ENCODE results near the gene KANSL1. TPM values are rescaled to one million over a fixed set of nuclear protein-coding genes. Genes with fewer than 3 reads are reported as not detected.

Gene KANSL1
- total RNA-seq, 1 experiment from 2014 or later = 72.7 TPM

DNA sequence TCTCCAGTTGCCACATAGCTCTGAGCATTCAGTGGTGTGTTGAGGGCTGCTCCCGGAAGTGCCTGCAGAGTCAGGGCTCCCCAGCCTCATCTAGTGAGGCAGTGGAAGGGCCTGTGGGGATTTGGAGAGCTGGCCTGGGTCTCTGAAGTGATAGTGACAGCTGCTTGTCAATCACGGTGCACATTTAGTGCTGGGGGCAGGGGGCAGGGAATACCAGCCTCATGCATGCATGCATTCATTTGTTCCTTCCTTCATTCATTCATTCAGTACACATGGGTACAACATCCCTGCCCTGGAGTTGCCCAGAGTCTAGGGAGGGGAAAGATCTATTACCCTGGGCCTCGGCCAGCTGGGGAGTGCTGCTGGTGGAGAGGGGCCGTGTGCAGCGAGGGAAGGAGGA lies 205.5 kb downstream of the KANSL1 start:
- no peak overlapping the region for H3K4me3 Mint-ChIP-seq
- ATAC-seq = no peak
- ChIA-PET CTCF (interaction anchor here (1.0 to 2.0 kb wide), 2 partner anchors 14 to 16 kb away, joined by 3 to 11 read pairs; no protein-coding TSS in a partner anchor), POLR2A (no interaction called here)
- peaks cover 5% of the 10 kb centered on the region for H3K9me3 Mint-ChIP-seq
- TF ChIP-seq FOXJ3 (CRISPR knock-in tag; IDR thresholded peaks at IDR 0.05; ENCODE audit: borderline replicate concordance) (no peak), FOXP1 (CRISPR knock-in tag; IDR thresholded peaks at IDR 0.05; ENCODE audit: borderline replicate concordance) (no peak)
- TF ChIP-seq, protein P1, sequence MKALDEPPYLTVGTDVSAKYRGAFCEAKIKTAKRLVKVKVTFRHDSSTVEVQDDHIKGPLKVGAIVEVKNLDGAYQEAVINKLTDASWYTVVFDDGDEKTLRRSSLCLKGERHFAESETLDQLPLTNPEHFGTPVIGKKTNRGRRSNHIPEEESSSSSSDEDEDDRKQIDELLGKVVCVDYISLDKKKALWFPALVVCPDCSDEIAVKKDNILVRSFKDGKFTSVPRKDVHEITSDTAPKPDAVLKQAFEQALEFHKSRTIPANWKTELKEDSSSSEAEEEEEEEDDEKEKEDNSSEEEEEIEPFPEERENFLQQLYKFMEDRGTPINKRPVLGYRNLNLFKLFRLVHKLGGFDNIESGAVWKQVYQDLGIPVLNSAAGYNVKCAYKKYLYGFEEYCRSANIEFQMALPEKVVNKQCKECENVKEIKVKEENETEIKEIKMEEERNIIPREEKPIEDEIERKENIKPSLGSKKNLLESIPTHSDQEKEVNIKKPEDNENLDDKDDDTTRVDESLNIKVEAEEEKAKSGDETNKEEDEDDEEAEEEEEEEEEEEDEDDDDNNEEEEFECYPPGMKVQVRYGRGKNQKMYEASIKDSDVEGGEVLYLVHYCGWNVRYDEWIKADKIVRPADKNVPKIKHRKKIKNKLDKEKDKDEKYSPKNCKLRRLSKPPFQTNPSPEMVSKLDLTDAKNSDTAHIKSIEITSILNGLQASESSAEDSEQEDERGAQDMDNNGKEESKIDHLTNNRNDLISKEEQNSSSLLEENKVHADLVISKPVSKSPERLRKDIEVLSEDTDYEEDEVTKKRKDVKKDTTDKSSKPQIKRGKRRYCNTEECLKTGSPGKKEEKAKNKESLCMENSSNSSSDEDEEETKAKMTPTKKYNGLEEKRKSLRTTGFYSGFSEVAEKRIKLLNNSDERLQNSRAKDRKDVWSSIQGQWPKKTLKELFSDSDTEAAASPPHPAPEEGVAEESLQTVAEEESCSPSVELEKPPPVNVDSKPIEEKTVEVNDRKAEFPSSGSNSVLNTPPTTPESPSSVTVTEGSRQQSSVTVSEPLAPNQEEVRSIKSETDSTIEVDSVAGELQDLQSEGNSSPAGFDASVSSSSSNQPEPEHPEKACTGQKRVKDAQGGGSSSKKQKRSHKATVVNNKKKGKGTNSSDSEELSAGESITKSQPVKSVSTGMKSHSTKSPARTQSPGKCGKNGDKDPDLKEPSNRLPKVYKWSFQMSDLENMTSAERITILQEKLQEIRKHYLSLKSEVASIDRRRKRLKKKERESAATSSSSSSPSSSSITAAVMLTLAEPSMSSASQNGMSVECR (CRISPR knock-in tag; IDR thresholded peaks at IDR 0.05; ENCODE audit: borderline replicate concordance) = no peak
- no peaks in the 10 kb centered on the region for H3K36me3 Mint-ChIP-seq
- DNase-seq (ENCODE audit: low spot score) = no peak
- H3K27ac Mint-ChIP-seq = no peak overlapping the region
- 0 out of 2 replicates have a peak, but pooled peaks cover 2% of the 10 kb centered on the region for H3K27me3 Mint-ChIP-seq (ENCODE audit: low read depth)
- 0 out of 2 replicates have a peak, but pooled peaks cover 3% of the 10 kb centered on the region for H3K4me1 Mint-ChIP-seq

DNA sequence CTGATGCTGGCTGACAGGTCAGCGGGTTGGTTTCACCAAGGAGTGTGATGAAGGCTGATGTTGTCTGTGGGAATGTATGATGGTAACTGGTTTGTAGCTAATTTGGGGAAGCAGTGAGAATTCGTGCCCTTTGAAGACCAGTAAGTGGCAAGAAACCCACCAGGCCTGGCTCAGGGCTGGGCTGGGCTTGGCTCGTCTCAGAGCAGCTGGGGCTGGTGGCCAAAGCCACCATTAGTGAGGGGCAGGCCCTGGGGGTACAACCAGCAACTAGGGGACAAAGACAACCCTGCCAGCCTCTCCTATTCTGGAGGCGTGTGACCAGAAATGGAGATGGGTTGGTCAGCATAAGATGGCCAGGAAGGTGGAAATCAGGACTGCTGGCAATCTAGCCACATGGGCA lies 207.2 kb downstream of the KANSL1 start:
- 0 out of 2 replicates have a peak, but pooled peaks cover 2% of the 10 kb centered on the region for H3K27me3 Mint-ChIP-seq (ENCODE audit: low read depth)
- ATAC-seq (no peak), DNase-seq (ENCODE audit: low spot score) (no peak)
- CTCF ChIA-PET = interaction anchor here (0.8 kb wide), 1 partner anchor 15 kb away, joined by 4 read pairs; no protein-coding TSS in a partner anchor
- TF ChIP-seq, protein P2, sequence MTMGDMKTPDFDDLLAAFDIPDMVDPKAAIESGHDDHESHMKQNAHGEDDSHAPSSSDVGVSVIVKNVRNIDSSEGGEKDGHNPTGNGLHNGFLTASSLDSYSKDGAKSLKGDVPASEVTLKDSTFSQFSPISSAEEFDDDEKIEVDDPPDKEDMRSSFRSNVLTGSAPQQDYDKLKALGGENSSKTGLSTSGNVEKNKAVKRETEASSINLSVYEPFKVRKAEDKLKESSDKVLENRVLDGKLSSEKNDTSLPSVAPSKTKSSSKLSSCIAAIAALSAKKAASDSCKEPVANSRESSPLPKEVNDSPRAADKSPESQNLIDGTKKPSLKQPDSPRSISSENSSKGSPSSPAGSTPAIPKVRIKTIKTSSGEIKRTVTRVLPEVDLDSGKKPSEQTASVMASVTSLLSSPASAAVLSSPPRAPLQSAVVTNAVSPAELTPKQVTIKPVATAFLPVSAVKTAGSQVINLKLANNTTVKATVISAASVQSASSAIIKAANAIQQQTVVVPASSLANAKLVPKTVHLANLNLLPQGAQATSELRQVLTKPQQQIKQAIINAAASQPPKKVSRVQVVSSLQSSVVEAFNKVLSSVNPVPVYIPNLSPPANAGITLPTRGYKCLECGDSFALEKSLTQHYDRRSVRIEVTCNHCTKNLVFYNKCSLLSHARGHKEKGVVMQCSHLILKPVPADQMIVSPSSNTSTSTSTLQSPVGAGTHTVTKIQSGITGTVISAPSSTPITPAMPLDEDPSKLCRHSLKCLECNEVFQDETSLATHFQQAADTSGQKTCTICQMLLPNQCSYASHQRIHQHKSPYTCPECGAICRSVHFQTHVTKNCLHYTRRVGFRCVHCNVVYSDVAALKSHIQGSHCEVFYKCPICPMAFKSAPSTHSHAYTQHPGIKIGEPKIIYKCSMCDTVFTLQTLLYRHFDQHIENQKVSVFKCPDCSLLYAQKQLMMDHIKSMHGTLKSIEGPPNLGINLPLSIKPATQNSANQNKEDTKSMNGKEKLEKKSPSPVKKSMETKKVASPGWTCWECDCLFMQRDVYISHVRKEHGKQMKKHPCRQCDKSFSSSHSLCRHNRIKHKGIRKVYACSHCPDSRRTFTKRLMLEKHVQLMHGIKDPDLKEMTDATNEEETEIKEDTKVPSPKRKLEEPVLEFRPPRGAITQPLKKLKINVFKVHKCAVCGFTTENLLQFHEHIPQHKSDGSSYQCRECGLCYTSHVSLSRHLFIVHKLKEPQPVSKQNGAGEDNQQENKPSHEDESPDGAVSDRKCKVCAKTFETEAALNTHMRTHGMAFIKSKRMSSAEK (CRISPR knock-in tag; IDR thresholded peaks at IDR 0.05; ENCODE audit: borderline replicate concordance) = no peak
- TF ChIP-seq, protein P3, sequence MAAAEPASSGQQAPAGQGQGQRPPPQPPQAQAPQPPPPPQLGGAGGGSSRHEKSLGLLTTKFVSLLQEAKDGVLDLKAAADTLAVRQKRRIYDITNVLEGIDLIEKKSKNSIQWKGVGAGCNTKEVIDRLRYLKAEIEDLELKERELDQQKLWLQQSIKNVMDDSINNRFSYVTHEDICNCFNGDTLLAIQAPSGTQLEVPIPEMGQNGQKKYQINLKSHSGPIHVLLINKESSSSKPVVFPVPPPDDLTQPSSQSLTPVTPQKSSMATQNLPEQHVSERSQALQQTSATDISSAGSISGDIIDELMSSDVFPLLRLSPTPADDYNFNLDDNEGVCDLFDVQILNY (CRISPR knock-in tag; IDR thresholded peaks at IDR 0.05) = no peak
- TF ChIP-seq, protein P4, sequence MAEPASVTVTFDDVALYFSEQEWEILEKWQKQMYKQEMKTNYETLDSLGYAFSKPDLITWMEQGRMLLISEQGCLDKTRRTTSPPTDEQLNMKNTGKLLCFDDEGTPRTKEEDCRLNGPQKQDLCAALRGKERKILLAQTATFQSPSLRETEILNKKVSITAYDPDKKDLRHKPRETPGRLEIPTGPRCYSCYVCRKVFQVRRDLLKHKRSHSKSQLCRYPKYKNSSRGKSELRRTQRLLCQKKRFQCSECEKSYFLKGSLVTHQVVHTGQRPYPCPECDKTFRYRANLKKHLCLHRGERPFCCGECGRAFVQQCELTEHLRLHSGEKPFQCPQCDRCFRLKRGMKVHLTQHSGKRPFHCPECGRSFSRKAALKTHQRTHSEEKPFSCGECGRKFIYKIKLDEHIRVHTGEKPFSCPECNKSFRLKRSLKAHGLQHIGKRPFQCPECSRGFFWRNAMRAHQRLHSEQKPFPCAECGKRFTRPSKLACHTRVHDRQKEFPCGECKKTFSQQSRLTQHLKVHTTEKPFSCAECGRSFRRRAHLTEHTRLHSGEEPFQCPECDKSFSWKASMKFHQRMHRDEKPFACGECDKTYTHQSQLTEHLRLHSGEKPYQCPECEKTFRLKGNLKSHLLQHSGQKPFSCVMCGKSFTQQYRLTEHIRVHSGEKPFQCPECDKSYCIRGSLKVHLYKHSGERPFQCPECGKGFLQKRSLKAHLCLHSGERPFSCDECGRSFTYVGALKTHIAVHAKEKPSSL (CRISPR knock-in tag; conservative IDR thresholded peaks at IDR 0.05) = no peak
- no peak for TF ChIP-seq MYBL2 (CRISPR knock-in tag; IDR thresholded peaks at IDR 0.05)
- TF ChIP-seq, protein P5, sequence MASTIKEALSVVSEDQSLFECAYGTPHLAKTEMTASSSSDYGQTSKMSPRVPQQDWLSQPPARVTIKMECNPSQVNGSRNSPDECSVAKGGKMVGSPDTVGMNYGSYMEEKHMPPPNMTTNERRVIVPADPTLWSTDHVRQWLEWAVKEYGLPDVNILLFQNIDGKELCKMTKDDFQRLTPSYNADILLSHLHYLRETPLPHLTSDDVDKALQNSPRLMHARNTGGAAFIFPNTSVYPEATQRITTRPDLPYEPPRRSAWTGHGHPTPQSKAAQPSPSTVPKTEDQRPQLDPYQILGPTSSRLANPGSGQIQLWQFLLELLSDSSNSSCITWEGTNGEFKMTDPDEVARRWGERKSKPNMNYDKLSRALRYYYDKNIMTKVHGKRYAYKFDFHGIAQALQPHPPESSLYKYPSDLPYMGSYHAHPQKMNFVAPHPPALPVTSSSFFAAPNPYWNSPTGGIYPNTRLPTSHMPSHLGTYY (CRISPR knock-in tag; IDR thresholded peaks at IDR 0.05) = no peak
- no peak for TF ChIP-seq FOXJ3 (CRISPR knock-in tag; IDR thresholded peaks at IDR 0.05; ENCODE audit: borderline replicate concordance)
- TF ChIP-seq RELA (CRISPR knock-in tag; IDR thresholded peaks at IDR 0.05; ENCODE audit: borderline replicate concordance) = no peak
- no peak for TF ChIP-seq FOXP1 (CRISPR knock-in tag; IDR thresholded peaks at IDR 0.05; ENCODE audit: borderline replicate concordance)
- TF ChIP-seq, protein P6, sequence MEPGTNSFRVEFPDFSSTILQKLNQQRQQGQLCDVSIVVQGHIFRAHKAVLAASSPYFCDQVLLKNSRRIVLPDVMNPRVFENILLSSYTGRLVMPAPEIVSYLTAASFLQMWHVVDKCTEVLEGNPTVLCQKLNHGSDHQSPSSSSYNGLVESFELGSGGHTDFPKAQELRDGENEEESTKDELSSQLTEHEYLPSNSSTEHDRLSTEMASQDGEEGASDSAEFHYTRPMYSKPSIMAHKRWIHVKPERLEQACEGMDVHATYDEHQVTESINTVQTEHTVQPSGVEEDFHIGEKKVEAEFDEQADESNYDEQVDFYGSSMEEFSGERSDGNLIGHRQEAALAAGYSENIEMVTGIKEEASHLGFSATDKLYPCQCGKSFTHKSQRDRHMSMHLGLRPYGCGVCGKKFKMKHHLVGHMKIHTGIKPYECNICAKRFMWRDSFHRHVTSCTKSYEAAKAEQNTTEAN (CRISPR knock-in tag; IDR thresholded peaks at IDR 0.05) = no peak
- TF ChIP-seq, protein P7, sequence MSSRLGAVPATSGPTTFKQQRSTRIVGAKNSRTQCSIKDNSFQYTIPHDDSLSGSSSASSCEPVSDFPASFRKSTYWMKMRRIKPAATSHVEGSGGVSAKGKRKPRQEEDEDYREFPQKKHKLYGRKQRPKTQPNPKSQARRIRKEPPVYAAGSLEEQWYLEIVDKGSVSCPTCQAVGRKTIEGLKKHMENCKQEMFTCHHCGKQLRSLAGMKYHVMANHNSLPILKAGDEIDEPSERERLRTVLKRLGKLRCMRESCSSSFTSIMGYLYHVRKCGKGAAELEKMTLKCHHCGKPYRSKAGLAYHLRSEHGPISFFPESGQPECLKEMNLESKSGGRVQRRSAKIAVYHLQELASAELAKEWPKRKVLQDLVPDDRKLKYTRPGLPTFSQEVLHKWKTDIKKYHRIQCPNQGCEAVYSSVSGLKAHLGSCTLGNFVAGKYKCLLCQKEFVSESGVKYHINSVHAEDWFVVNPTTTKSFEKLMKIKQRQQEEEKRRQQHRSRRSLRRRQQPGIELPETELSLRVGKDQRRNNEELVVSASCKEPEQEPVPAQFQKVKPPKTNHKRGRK (CRISPR knock-in tag; IDR thresholded peaks at IDR 0.05; ENCODE audit: borderline replicate concordance) = no peak
- TF ChIP-seq TEAD1 (CRISPR knock-in tag; IDR thresholded peaks at IDR 0.05) = no peak
- TF ChIP-seq RORB (CRISPR knock-in tag; IDR thresholded peaks at IDR 0.05) = no peak
- POLR2A ChIA-PET = no interaction called here
- H3K4me1 Mint-ChIP-seq = 0 out of 2 replicates have a peak, but pooled peaks cover 3% of the 10 kb centered on the region
- no peaks in the 10 kb centered on the region for H3K36me3 Mint-ChIP-seq
- peaks cover 5% of the 10 kb centered on the region for H3K9me3 Mint-ChIP-seq
- H3K27ac Mint-ChIP-seq = no peak overlapping the region
- H3K4me3 Mint-ChIP-seq = no peak overlapping the region

All from WTC11 (cell line).